Naive thymus-derived CD8-positive, alpha-beta T cell (primary cell): ENCODE results near the gene PPFIA4. TPM values are rescaled to one million over a fixed set of nuclear protein-coding genes. Genes with fewer than 3 reads are reported as not detected.

Experiments
- ATAC-seq, 2 donors: fragments of 150-1000 bp; cut with Tn5 transposase in 1 of 2; sonication (Bioruptor Pico), chemical (Tn5 transposase) in 1 of 2; 1 replicate in 1 of 2; 2 replicates in 1 of 2; pipeline ENCODE4 v1.10.0; 2021; ENCODE audit warnings: mild to moderate bottlenecking in 2 of 2, moderate library complexity in 2 of 2
- POLR2A ChIA-PET: fragments of 350-600 bp; sonication (Branson Sonifier 250); formaldehyde crosslinking; loops from one replicate; lab custom pipeline; 2021; ENCODE audit warnings: antibody characterized with exemption; lab: Charles Lee
- DNase-seq, 10 donors: peaks; one replicate each; pipeline versions ENCODE4 v3.0.0 to v3.0.0-alpha.2; 2020 to 2022
- H3K27ac Mint-ChIP-seq, 10 donors: one replicate each; pipeline ENCODE4 v1.8.0; 2020 to 2022; ENCODE audit warnings: mild to moderate bottlenecking in 10 of 10, mixed read lengths in 10 of 10, moderate library complexity in 4 of 10, inconsistent platforms in 1 of 10
- H3K27me3 Mint-ChIP-seq, 5 donors: one replicate each; pipeline ENCODE4 v1.8.0; 2021 to 2022; ENCODE audit warnings: mixed read lengths in 5 of 5
- H3K36me3 Mint-ChIP-seq, 3 donors: one replicate each; pipeline ENCODE4 v1.8.0; 2020 to 2022; ENCODE audit warnings: mixed read lengths in 3 of 3, mild to moderate bottlenecking in 2 of 3, inconsistent platforms in 1 of 3
- H3K4me1 Mint-ChIP-seq, 4 donors: one replicate each; pipeline ENCODE4 v1.8.0; 2021 to 2022; ENCODE audit warnings: mixed read lengths in 4 of 4
- H3K4me3 Mint-ChIP-seq, 10 donors: one replicate each; pipeline ENCODE4 v1.8.0; 2020 to 2022; ENCODE audit warnings: mild to moderate bottlenecking in 10 of 10, mixed read lengths in 10 of 10, moderate library complexity in 6 of 10, inconsistent platforms in 1 of 10
- H3K9me3 Mint-ChIP-seq, 9 donors: one replicate each; pipeline ENCODE4 v1.8.0; 2020 to 2022; ENCODE audit warnings: mixed read lengths in 9 of 9, mild to moderate bottlenecking in 3 of 9, inconsistent platforms in 1 of 9, moderate library complexity in 1 of 9
- polyA plus RNA-seq, 3 donors: library from polyadenylated mRNA; unstranded; fragments of 300-500 nt; fragmentation: Illumina TruSeq; gene quantifications; one replicate each; pipeline ENCODE4 v1.2.3, GENCODE V29; 2021
- total RNA-seq, 8 experiments: library from RNA in 2 of 8; stranded (reverse) in 2 of 8; gene quantifications; one replicate each; pipeline ENCODE4 v1.2.3 and lab custom pipeline; 2021 to 2026

Gene PPFIA4
- total and polyA plus RNA-seq, 5 experiments from 2014 or later: 0.18 to 1.6 (median 1.4) TPM; not detected in 2

- POLR2A ChIA-PET: no interaction called here
- H3K27ac Mint-ChIP-seq: peak overlapping the region in 1 of 10 donors; percentile 40
- H3K4me1 Mint-ChIP-seq: peaks cover 16 to 26% (median 18%) of the 10 kb centered on the region in 4 donors
- DNase-seq: peak in 1 of 10 donors; percentile 7
- H3K4me3 Mint-ChIP-seq: no peak overlapping the region
- peaks cover 52 to 92% (median 73%) of the 10 kb centered on the region in 5 donors for H3K27me3 Mint-ChIP-seq
- H3K9me3 Mint-ChIP-seq: no peaks in the 10 kb centered on the region
- no peaks in the 10 kb centered on the region for H3K36me3 Mint-ChIP-seq
- ATAC-seq: no peak
These were observed 98.4 kb downstream of the PPFIA4 start for GRCh38 chr1:203124546-203125317.

- Mint-ChIP-seq H3K36me3 (no peaks in the 10 kb centered on the region), H3K9me3 (no peaks in the 10 kb centered on the region), H3K4me3 (peak overlapping the region in 3 of 10 donors; percentile 43 to 67 (median 62)), H3K4me1 (peaks cover 16 to 26% (median 17%) of the 10 kb centered on the region in 4 donors), H3K27ac (peak overlapping the region in 1 of 10 donors; percentile 9), H3K27me3 (peaks cover 40 to 85% (median 70%) of the 10 kb centered on the region in 5 donors)
- DNase-seq (peak in 1 of 10 donors; percentile 11), ATAC-seq (no peak)
- POLR2A ChIA-PET: no interaction called here
These were observed 100.0 kb downstream of the PPFIA4 start for GRCh38 chr1:203126151-203126865.

GRCh38 chr1:203126866-203127665, 100.8 kb downstream of the PPFIA4 start:
- peak overlapping the region in 8 of 10 donors; percentile 33 to 71 (median 63) for H3K4me3 Mint-ChIP-seq
- H3K27me3 Mint-ChIP-seq: peaks cover 36 to 85% (median 67%) of the 10 kb centered on the region in 5 donors
- H3K9me3 Mint-ChIP-seq: no peaks in the 10 kb centered on the region
- H3K4me1 Mint-ChIP-seq: peaks cover 13 to 20% (median 13%) of the 10 kb centered on the region in 4 donors
- ATAC-seq (no peak), DNase-seq (peak in 1 of 10 donors; percentile 6)
- H3K36me3 Mint-ChIP-seq: no peaks in the 10 kb centered on the region
- H3K27ac Mint-ChIP-seq: peak overlapping the region in 1 of 10 donors; percentile 9
- POLR2A ChIA-PET: no interaction called here

- H3K27ac Mint-ChIP-seq: peak within 1 kb of the TSS in 1 of 10 donors; percentile 9
- DNase-seq (peak in 1 of 10 donors; percentile 16), ATAC-seq (no peak)
These were observed 101.6 kb downstream of the PPFIA4 start, which contains the start of gene ADORA1 for GRCh38 chr1:203127666-203128430. Gene ADORA1, plus strand, starts transcription at chr1:203127726. Its CDS starts 1,116 bp downstream, at chr1:203128842.

GRCh38 chr1:203128431-203128715, 102.1 kb downstream of the PPFIA4 start:
- H3K36me3 Mint-ChIP-seq: no peaks in the 10 kb centered on the region
- peaks cover 35 to 78% (median 64%) of the 10 kb centered on the region in 5 donors for H3K27me3 Mint-ChIP-seq
- H3K27ac Mint-ChIP-seq: no peak overlapping the region
- H3K4me1 Mint-ChIP-seq: peaks cover 11 to 16% (median 13%) of the 10 kb centered on the region in 4 donors
- peak overlapping the region in 2 of 10 donors; percentile 47 to 65 for H3K4me3 Mint-ChIP-seq
- DNase-seq (peak in 1 of 10 donors; percentile 12), ATAC-seq (no peak)
- no peaks in the 10 kb centered on the region for H3K9me3 Mint-ChIP-seq
- POLR2A ChIA-PET: no interaction called here

More at GRCh38 chr1:203127666-203128430, 101.6 kb downstream of the PPFIA4 start, which contains the start of gene ADORA1:
- Mint-ChIP-seq H3K36me3 (no peaks in the 10 kb centered on the region), H3K4me1 (peaks cover 11 to 16% (median 13%) of the 10 kb centered on the region in 4 donors), H3K9me3 (no peaks in the 10 kb centered on the region), H3K27me3 (peaks cover 35 to 79% (median 64%) of the 10 kb centered on the region in 5 donors), H3K4me3 (peak within 1 kb of the TSS in 8 of 10 donors; percentile 33 to 71 (median 64))
- POLR2A ChIA-PET: no interaction called here

Other genes starting within 250 kb of the PPFIA4 start
- 10 to 100 TPM; 45.6 to 48.0 TPM for gene KDM5B, start 218.1 kb upstream of the PPFIA4 start, total RNA-seq
- gene KDM5B, start 218.1 kb upstream of the PPFIA4 start, polyA plus RNA-seq: 10 to 100 TPM in 2 of 3 donors, 1 to 10 TPM in 1; 7.9 to 11.9 (median 11.5) TPM
- gene PCAT6, start 215.5 kb upstream of the PPFIA4 start, total RNA-seq: under 1 TPM in 1 of 2 experiments, not detected in 1; 0.71 TPM
- 1 to 10 TPM in 1 of 3 donors, not detected in 2; 1.2 TPM for gene PCAT6, start 215.5 kb upstream of the PPFIA4 start, polyA plus RNA-seq
- 10 to 100 TPM; 13.8 to 15.1 TPM for gene RABIF, start 137.3 kb upstream of the PPFIA4 start, total RNA-seq
- gene RABIF, start 137.3 kb upstream of the PPFIA4 start, polyA plus RNA-seq: 10 to 100 TPM; 14.2 to 20.3 (median 15.6) TPM
- 10 to 100 TPM; 23.0 to 25.4 TPM for gene KLHL12, start 99.3 kb upstream of the PPFIA4 start, total RNA-seq
- gene KLHL12, start 99.3 kb upstream of the PPFIA4 start, polyA plus RNA-seq: 10 to 100 TPM; 12.5 to 16.5 (median 15.1) TPM
- 10 to 100 TPM; 51.9 to 58.8 TPM for gene ADIPOR1, start 68.2 kb upstream of the PPFIA4 start, total RNA-seq
- 10 to 100 TPM; 71.6 to 91.8 (median 73.2) TPM for gene ADIPOR1, start 68.2 kb upstream of the PPFIA4 start, polyA plus RNA-seq
- gene CYB5R1, start 59.2 kb upstream of the PPFIA4 start, total RNA-seq: 10 to 100 TPM; 51.1 to 52.3 TPM
- gene CYB5R1, start 59.2 kb upstream of the PPFIA4 start, polyA plus RNA-seq: 10 to 100 TPM; 57.4 to 60.5 (median 60.1) TPM
- 10 to 100 TPM; 85.4 to 92.0 TPM for gene TMEM183A, start 19.1 kb upstream of the PPFIA4 start, total RNA-seq
- gene TMEM183A, start 19.1 kb upstream of the PPFIA4 start, polyA plus RNA-seq: 10 to 100 TPM; 46.2 to 53.6 (median 47.4) TPM
- not detected for gene MYOG, start 59.5 kb downstream of the PPFIA4 start, total RNA-seq
- gene MYOG, start 59.5 kb downstream of the PPFIA4 start, polyA plus RNA-seq: not detected
- gene ADORA1, start 101.2 kb downstream of the PPFIA4 start, total RNA-seq: not detected
- gene ADORA1, start 101.2 kb downstream of the PPFIA4 start, polyA plus RNA-seq: not detected
- gene MYBPH, start 149.3 kb downstream of the PPFIA4 start, total RNA-seq: not detected
- gene MYBPH, start 149.3 kb downstream of the PPFIA4 start, polyA plus RNA-seq: not detected
- not detected for gene CHI3L1, start 160.2 kb downstream of the PPFIA4 start, total RNA-seq
- not detected for gene CHI3L1, start 160.2 kb downstream of the PPFIA4 start, polyA plus RNA-seq
- 1 to 10 TPM in 1 of 2 experiments, under 1 TPM in 1; 0.75 to 2.5 TPM for gene CHIT1, start 203.2 kb downstream of the PPFIA4 start, total RNA-seq
- under 1 TPM in 1 of 3 donors, not detected in 2; 0.05 TPM for gene CHIT1, start 203.2 kb downstream of the PPFIA4 start, polyA plus RNA-seq